Mesenchymal stem cell (in vitro differentiated cells and primary cell): ENCODE measurements around the gene CLDN19.
A peak's percentile ranks its signal among the peaks of the same experiment; 100 is the strongest.

Source experiments
- DNase-seq: peaks from one replicate; pipeline ENCODE4 v3.0.0-alpha.2; 2013
- H2AFZ ChIP-seq: one replicate; pipeline ENCODE4 v1.6.1; 2013; ENCODE audit warnings: low read depth, mild to moderate bottlenecking, control low read depth, inconsistent platforms, low read length, moderate library complexity
- H2AK5ac ChIP-seq: 2 replicates; pipeline ENCODE4 v1.6.1; 2013; ENCODE audit warnings: low read length, moderate library complexity, mild to moderate bottlenecking, inconsistent platforms; ENCODE audit not compliant: severe bottlenecking
- H2BK120ac ChIP-seq: one replicate; pipeline ENCODE4 v1.6.1; 2013; ENCODE audit warnings: low read depth, mild to moderate bottlenecking, inconsistent platforms, low read length, moderate library complexity
- H2BK12ac ChIP-seq, 2 experiments: one replicate each; pipeline ENCODE4 v1.6.1; 2013; ENCODE audit warnings: inconsistent platforms in 2 of 2, low read length in 2 of 2, mild to moderate bottlenecking in 2 of 2, moderate library complexity in 2 of 2, control low read depth in 1 of 2
- H2BK15ac ChIP-seq: one replicate; pipeline ENCODE4 v1.6.1; 2013; ENCODE audit warnings: mild to moderate bottlenecking, low read depth, inconsistent platforms; ENCODE audit not compliant: poor library complexity, severe bottlenecking
- H2BK5ac ChIP-seq: 2 replicates; pipeline ENCODE4 v1.6.1; 2013; ENCODE audit warnings: low read depth, mild to moderate bottlenecking, low read length, control low read depth, inconsistent platforms; ENCODE audit not compliant: poor library complexity, severe bottlenecking
- H3K14ac ChIP-seq, 2 experiments: one replicate each; pipeline ENCODE4 v1.6.1; 2013; ENCODE audit warnings: inconsistent platforms in 2 of 2, low read length in 2 of 2, control low read depth in 1 of 2, mild to moderate bottlenecking in 1 of 2, moderate library complexity in 1 of 2
- H3K18ac ChIP-seq, 2 experiments: one replicate each; pipeline ENCODE4 v1.6.1; 2013; ENCODE audit warnings: inconsistent platforms in 2 of 2, low read length in 2 of 2, control low read depth in 1 of 2, low read depth in 1 of 2, mild to moderate bottlenecking in 1 of 2
- H3K23ac ChIP-seq, 2 experiments: one replicate each; pipeline ENCODE4 v1.6.1; 2013; ENCODE audit warnings: inconsistent platforms in 2 of 2, low read length in 2 of 2, mild to moderate bottlenecking in 2 of 2, moderate library complexity in 2 of 2, control low read depth in 1 of 2
- H3K27ac ChIP-seq: 2 replicates; pipeline ENCODE4 v1.5.1; 2013; ENCODE audit warnings: mild to moderate bottlenecking, moderate library complexity, low read length, control low read depth, inconsistent platforms; ENCODE audit not compliant: poor library complexity, severe bottlenecking
- H3K27me3 ChIP-seq, 2 experiments: 2 replicates each; pipeline versions ENCODE4 v1.6.1 to v1.7.0; 2013; ENCODE audit warnings: low read length in 2 of 2, mild to moderate bottlenecking in 2 of 2, moderate library complexity in 2 of 2, control low read depth in 1 of 2, inconsistent platforms in 1 of 2; ENCODE audit not compliant: control insufficient read depth in 1 of 2, insufficient read depth in 1 of 2
- H3K36me3 ChIP-seq, 2 experiments: 2 replicates each; pipeline versions ENCODE4 v1.6.1 to v1.7.0; 2013; ENCODE audit warnings: low read length in 2 of 2, control low read depth in 1 of 2, inconsistent platforms in 1 of 2, low read depth in 1 of 2, mild to moderate bottlenecking in 1 of 2; ENCODE audit not compliant: insufficient read depth in 2 of 2, control insufficient read depth in 1 of 2
- H3K4ac ChIP-seq, 2 experiments: one replicate each; pipeline ENCODE4 v1.6.1; 2013; ENCODE audit warnings: inconsistent platforms in 2 of 2, low read length in 2 of 2, mild to moderate bottlenecking in 2 of 2, moderate library complexity in 2 of 2, control low read depth in 1 of 2, low read depth in 1 of 2
- H3K4me1 ChIP-seq: 2 replicates; pipeline ENCODE4 v1.6.1; 2013; ENCODE audit warnings: low read depth, low read length, control low read depth; ENCODE audit not compliant: control insufficient read depth, insufficient read depth
- H3K4me2 ChIP-seq: 2 replicates; pipeline ENCODE4 v1.6.1; 2013; ENCODE audit warnings: low read length, mild to moderate bottlenecking, inconsistent platforms; ENCODE audit not compliant: poor library complexity, severe bottlenecking
- H3K4me3 ChIP-seq, 2 experiments: 2 replicates each; pipeline versions ENCODE4 v1.5.1 to v1.7.0; 2013; ENCODE audit warnings: low read length in 2 of 2, mild to moderate bottlenecking in 2 of 2, control low read depth in 1 of 2, low read depth in 1 of 2; ENCODE audit not compliant: insufficient read depth in 1 of 2
- H3K79me1 ChIP-seq: replicated peaks from 2 replicates; pipeline ENCODE4 v1.6.1; 2013; ENCODE audit warnings: mild to moderate bottlenecking, control low read depth, low read length, inconsistent platforms; ENCODE audit not compliant: poor library complexity, severe bottlenecking
- H3K9ac ChIP-seq: 2 replicates; pipeline ENCODE4 v1.7.0; 2013; ENCODE audit warnings: mild to moderate bottlenecking, low read length, moderate library complexity
- H3K9me3 ChIP-seq: 2 replicates; pipeline ENCODE4 v1.7.0; 2013; ENCODE audit warnings: mild to moderate bottlenecking, low read length; ENCODE audit not compliant: control insufficient read depth
- H4K8ac ChIP-seq: one replicate; pipeline ENCODE4 v1.6.1; 2013; ENCODE audit warnings: inconsistent platforms, mild to moderate bottlenecking, low read length, moderate library complexity
- H4K91ac ChIP-seq: one replicate; pipeline ENCODE4 v1.6.1; 2013; ENCODE audit warnings: mild to moderate bottlenecking, low read length, inconsistent platforms
- WGBS: methylation state at CpG from one replicate; pipeline ENCODE4 v1.1.7; 2013; ENCODE audit warnings: mixed read lengths; 5-methylcytosine and 5-hydroxymethylcytosine counted together

The CLDN19 gene

GRCh38 chr1:42690477-42691156, 49.4 kb downstream of the CLDN19 start:
- Histone ChIP-seq H3K14ac (no peak overlapping the region), H3K27ac (no peak overlapping the region), H2BK5ac (no peak overlapping the region), H4K8ac (no peak overlapping the region), H3K4me1 (peaks cover 7% of the 10 kb centered on the region), H4K91ac (no peak overlapping the region), H3K4ac (no peak overlapping the region), H3K4me3 (no peak overlapping the region), H2BK12ac (no peak overlapping the region), H3K9me3 (no peaks in the 10 kb centered on the region), H3K23ac (no peak overlapping the region), H3K27me3 (no peaks in the 10 kb centered on the region), H3K4me2 (no peak overlapping the region), H3K18ac (no peak overlapping the region), H2BK15ac (no peak overlapping the region), H2AFZ (no peak overlapping the region), H3K36me3 (peaks cover 0 to 69% of the 10 kb centered on the region in 2 experiments), H3K9ac (no peak overlapping the region), H2AK5ac (no peak overlapping the region), H2BK120ac (no peak overlapping the region), H3K79me1 (no peaks in the 10 kb centered on the region)
- 95% methylated on average over 1 of the region's 1 CpG for WGBS
- no peak for DNase-seq

- Histone ChIP-seq H2BK15ac (no peak overlapping the region), H2AK5ac (no peak overlapping the region), H3K9ac (no peak overlapping the region), H3K18ac (no peak overlapping the region), H2BK120ac (no peak overlapping the region), H2BK5ac (no peak overlapping the region), H3K14ac (no peak overlapping the region), H3K79me1 (no peaks in the 10 kb centered on the region), H2BK12ac (no peak overlapping the region), H2AFZ (no peak overlapping the region), H3K27ac (no peak overlapping the region), H3K27me3 (no peaks in the 10 kb centered on the region), H3K4me3 (no peak overlapping the region), H3K4me1 (peaks cover 7% of the 10 kb centered on the region), H4K8ac (no peak overlapping the region), H3K4ac (no peak overlapping the region), H3K9me3 (no peaks in the 10 kb centered on the region), H4K91ac (no peak overlapping the region), H3K4me2 (no peak overlapping the region), H3K23ac (no peak overlapping the region), H3K36me3 (peaks cover 0 to 68% of the 10 kb centered on the region in 2 experiments)
- 92% methylated on average over 2 of the region's 3 CpGs for WGBS
- no peak for DNase-seq
These were observed 50.1 kb downstream of the CLDN19 start for GRCh38 chr1:42689912-42690311.

GRCh38 chr1:42686418-42686817, 53.6 kb downstream of the CLDN19 start:
- Histone ChIP-seq H2AK5ac (no peak overlapping the region), H3K14ac (no peak overlapping the region), H3K9me3 (no peaks in the 10 kb centered on the region), H3K27me3 (no peaks in the 10 kb centered on the region), H4K8ac (no peak overlapping the region), H2BK12ac (no peak overlapping the region), H3K27ac (no peak overlapping the region), H2BK15ac (no peak overlapping the region), H3K36me3 (peaks cover 0 to 54% of the 10 kb centered on the region in 2 experiments), H2AFZ (no peak overlapping the region), H3K4me1 (peaks cover 6% of the 10 kb centered on the region), H3K23ac (no peak overlapping the region), H2BK120ac (no peak overlapping the region), H3K79me1 (no peaks in the 10 kb centered on the region), H3K9ac (peak overlapping the region; percentile 59), H3K4ac (no peak overlapping the region), H2BK5ac (no peak overlapping the region), H3K4me2 (no peak overlapping the region), H3K18ac (no peak overlapping the region), H4K91ac (no peak overlapping the region), H3K4me3 (peak overlapping the region in 1 of 2 experiments; percentile 92)
- WGBS, result 91% methylated on average over 4 of the region's 4 CpGs
- no peak for DNase-seq

- Histone ChIP-seq H2BK120ac (no peak overlapping the region), H3K4me3 (peak overlapping the region in 1 of 2 experiments; percentile 92), H3K4ac (no peak overlapping the region), H3K4me1 (peaks cover 3% of the 10 kb centered on the region), H3K36me3 (peaks cover 0 to 50% of the 10 kb centered on the region in 2 experiments), H3K4me2 (peak overlapping the region; percentile 6), H3K14ac (no peak overlapping the region), H3K9ac (peak overlapping the region; percentile 95), H2BK5ac (no peak overlapping the region), H3K79me1 (no peaks in the 10 kb centered on the region), H3K18ac (no peak overlapping the region), H3K27ac (no peak overlapping the region), H2AFZ (no peak overlapping the region), H2BK12ac (no peak overlapping the region), H4K91ac (no peak overlapping the region), H3K9me3 (no peaks in the 10 kb centered on the region), H4K8ac (no peak overlapping the region), H2BK15ac (no peak overlapping the region), H3K23ac (no peak overlapping the region), H2AK5ac (no peak overlapping the region), H3K27me3 (no peaks in the 10 kb centered on the region)
- 37% methylated on average over 5 of the region's 5 CpGs for WGBS
- peak; percentile 36 for DNase-seq
These were observed 55.9 kb downstream of the CLDN19 start for GRCh38 chr1:42684139-42684538.
